ENCODE data around the gene SHROOM4.

GRCh38 chrX:50622751-50623150 lies 191.2 kb downstream of the SHROOM4 start:
- TF ChIP-seq DNMT1 (CRISPR knock-in tag; IDR thresholded peaks at IDR 0.05) (no peak), CBX5 (CRISPR knock-in tag; IDR thresholded peaks at IDR 0.05; ENCODE audit: borderline replicate concordance) (no peak), ATF6 (CRISPR knock-in tag; conservative IDR thresholded peaks at IDR 0.05) (no peak), ZIK1 (CRISPR knock-in tag; IDR thresholded peaks at IDR 0.05; ENCODE audit: borderline replicate concordance, low read depth) (no peak)

All from HepG2 (cell line).